HT-29 (cell line): Measurements from ENCODE around the gene LITAF. TPM values are rescaled to one million over a fixed set of nuclear protein-coding genes. Genes with fewer than 3 reads are reported as not detected.
"Not testable (repeated sequence)": the region's sequence is repeated elsewhere in the genome, so short reads cannot be mapped to it uniquely, and the experiment has no call there.

Experiments used
- DNase-seq: peaks from one replicate; pipeline ENCODE4 v3.0.0-alpha.2; 2015; ENCODE audit warnings: low spot score
- total RNA-seq: library from RNA; depleted of rRNA; stranded (reverse); fragments of >200 nt; shearing (Covaris generic); gene quantifications from 2 replicates; pipeline ENCODE4 v1.2.3, GENCODE V29; 2014

Gene LITAF
- total RNA-seq, 1 experiment from 2014 or later = 128 TPM

- DNase-seq = no peak
Observed at GRCh38 chr16:11521055-11521454, 65.7 kb downstream of the LITAF start.

GRCh38 chr16:11520442-11520841 is 66.3 kb downstream of the LITAF start:
- no peak for DNase-seq

GRCh38 chr16:11517961-11518360 is 68.8 kb downstream of the LITAF start:
- no peak for DNase-seq

GRCh38 chr16:11515540-11516430 is 70.9 kb downstream of the LITAF start:
- DNase-seq = no peak

- DNase-seq = no peak
Observed at GRCh38 chr16:11514283-11514682, 72.4 kb downstream of the LITAF start.

GRCh38 chr16:11513366-11513765 is 73.4 kb downstream of the LITAF start:
- DNase-seq = not testable (repeated sequence)

GRCh38 chr16:11511801-11512200 is 74.9 kb downstream of the LITAF start:
- no peak for DNase-seq

- DNase-seq = no peak
Observed at GRCh38 chr16:11511328-11511727, 75.4 kb downstream of the LITAF start.

- DNase-seq = no peak
Observed at GRCh38 chr16:11510178-11510973, 76.3 kb downstream of the LITAF start.

- no peak for DNase-seq
Observed at GRCh38 chr16:11507991-11508390, 78.7 kb downstream of the LITAF start.

GRCh38 chr16:11507350-11507749 is 79.4 kb downstream of the LITAF start:
- DNase-seq = no peak

GRCh38 chr16:11506741-11507305 is 79.9 kb downstream of the LITAF start:
- no peak for DNase-seq

GRCh38 chr16:11504261-11504660 is 82.5 kb downstream of the LITAF start:
- DNase-seq = not testable (repeated sequence)

GRCh38 chr16:11503566-11503965 is 83.2 kb downstream of the LITAF start:
- DNase-seq = no peak

GRCh38 chr16:11502239-11502638 is 84.5 kb downstream of the LITAF start:
- no peak for DNase-seq

GRCh38 chr16:11501632-11502031 is 85.1 kb downstream of the LITAF start:
- DNase-seq = no peak

GRCh38 chr16:11500700-11501346 is 85.9 kb downstream of the LITAF start:
- DNase-seq = no peak

GRCh38 chr16:11499295-11500089 is 87.2 kb downstream of the LITAF start:
- DNase-seq = peak; percentile 96

- peak; percentile 64 for DNase-seq
Observed at GRCh38 chr16:11498683-11499082, 88.0 kb downstream of the LITAF start.

GRCh38 chr16:11497851-11498289 is 88.8 kb downstream of the LITAF start:
- peak; percentile 85 for DNase-seq
